HL-60/S4 (cell line): Measurements from ENCODE around the gene TMC1.
"Not testable (repeated sequence)": the region's sequence is repeated elsewhere in the genome, so short reads cannot be mapped to it uniquely, and the experiment has no call there.

Source experiments
- in situ Hi-C: fragments of 300-500 bp; cut with MboI; formaldehyde crosslinking; loops from 2 replicates; pipeline ENCODE4 v1.14.3; 2022; ENCODE audit warnings: low sequenced_read_pairs

The TMC1 gene

DNA sequence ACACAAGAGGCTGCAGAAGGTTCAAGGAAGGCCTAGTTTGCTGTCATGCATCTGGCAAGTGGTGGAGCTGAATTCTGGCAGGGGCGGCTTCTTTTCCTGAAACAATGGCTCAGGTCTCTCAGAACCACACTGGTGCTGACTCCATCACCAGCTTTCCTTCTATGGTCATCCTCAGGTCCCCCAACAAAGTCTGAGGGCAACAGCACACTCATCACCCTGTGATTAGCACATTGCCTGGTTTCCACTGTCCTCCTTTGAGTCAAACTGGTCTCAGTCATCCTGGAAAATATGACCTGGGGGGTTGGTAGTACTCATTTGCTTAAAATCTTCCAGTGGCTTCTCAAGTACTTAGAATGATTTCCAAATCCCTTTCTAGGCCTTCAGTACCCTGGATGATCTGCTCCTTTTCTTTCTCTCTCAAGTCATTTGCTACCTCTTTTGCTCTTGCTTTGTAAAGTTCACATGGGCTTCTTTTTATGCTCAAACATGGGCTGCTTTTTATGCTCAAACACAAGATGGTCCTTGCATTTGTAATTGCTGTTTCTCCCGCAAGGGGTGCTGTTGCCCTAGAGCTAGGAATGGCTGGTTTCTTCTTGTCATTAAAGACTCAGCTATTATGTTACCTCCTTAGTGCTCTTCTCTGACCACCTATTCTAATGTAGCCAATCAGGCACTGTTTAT, 286.5 kb downstream of the TMC1 start:
- in situ Hi-C loops = loop anchor here (25.0 kb wide), 1 partner anchor 771 kb away; no protein-coding TSS in a partner anchor

DNA sequence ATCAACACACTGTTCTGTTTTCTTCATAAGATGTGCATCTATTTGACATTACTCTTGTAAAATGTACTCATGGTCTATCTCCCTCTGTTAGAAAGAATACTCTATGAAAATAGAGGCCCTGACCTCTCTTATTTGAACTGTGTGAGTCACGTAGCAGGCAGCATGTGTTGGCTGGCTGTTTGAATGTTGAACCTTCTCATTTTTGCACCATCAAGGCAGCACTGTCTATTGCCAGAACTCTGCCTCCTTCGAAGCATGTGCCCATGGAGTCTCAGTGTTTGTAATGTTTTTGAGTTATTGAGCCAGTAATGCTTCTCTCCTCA, 287.0 kb downstream of the TMC1 start:
- in situ Hi-C loops = loop anchor here (25.0 kb wide), 1 partner anchor 771 kb away; no protein-coding TSS in a partner anchor

DNA sequence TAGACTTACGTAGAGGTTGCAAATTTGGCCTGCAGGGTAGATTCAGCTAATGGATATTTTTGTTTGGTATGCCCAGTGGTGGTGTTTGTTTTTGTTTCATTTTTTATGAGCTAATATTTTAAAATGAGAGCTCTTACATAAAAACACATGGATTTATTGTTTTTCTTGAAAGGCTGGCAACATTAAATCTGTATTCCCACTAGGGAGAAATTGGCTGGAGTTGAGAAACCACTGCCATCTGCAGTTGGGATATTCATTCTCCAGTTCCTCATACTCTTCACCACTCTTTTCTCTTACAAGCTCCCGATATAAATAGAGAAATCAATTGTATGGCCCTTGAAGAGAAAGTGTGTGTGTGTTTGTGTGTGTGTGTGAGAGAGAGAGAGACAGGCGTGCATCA, 288.2 kb downstream of the TMC1 start:
- in situ Hi-C loops = loop anchor here (25.0 kb wide), 1 partner anchor 772 kb away; no protein-coding TSS in a partner anchor

DNA sequence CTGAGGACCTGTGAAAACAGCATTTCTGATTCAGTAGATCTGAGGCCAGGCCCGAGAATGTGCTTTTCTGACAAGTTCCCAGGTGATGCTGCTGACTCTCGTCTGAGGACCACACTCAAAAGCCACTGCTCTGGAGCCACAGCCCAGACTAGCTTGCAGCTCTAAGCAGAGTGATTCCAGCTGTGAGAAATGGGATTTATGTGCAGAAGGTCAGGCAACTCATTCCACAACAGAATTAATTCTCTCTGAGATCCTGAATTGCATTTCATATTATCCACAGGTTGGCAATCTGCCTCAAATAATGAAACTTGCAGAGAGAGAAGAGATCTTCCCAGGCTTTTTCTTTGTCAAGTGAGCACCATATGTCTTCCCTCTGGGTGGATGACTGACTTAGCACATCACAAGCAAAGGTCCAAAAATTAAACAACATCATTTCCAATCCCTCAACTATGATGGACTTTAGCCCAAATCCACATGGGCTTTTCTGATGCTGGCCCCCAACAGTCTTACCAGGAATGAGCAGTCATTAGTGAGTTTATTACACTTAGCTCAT, 291.2 kb downstream of the TMC1 start:
- in situ Hi-C loops = loop anchor here (25.0 kb wide), 1 partner anchor 775 kb away; no protein-coding TSS in a partner anchor

DNA sequence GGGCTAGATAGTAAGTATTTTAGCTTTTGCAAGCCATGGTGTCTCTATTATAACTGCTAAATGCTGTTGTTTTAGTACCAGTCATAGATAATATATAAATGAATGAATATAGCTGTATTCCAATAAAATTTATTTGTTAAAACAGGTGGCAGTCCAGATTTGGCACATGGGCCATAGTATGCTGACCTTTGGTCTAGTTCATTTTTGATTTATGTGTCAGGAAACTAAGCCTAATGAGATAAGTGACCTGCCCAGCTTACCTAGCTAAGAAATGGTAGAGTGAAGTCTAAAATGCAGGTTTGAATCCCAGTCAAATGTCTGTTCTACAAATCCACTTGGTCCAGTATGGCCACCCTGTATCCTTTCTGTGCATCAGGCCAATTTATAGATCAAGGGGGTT, 292.1 kb downstream of the TMC1 start:
- in situ Hi-C loops = loop anchor here (25.0 kb wide), 1 partner anchor 776 kb away; no protein-coding TSS in a partner anchor

DNA sequence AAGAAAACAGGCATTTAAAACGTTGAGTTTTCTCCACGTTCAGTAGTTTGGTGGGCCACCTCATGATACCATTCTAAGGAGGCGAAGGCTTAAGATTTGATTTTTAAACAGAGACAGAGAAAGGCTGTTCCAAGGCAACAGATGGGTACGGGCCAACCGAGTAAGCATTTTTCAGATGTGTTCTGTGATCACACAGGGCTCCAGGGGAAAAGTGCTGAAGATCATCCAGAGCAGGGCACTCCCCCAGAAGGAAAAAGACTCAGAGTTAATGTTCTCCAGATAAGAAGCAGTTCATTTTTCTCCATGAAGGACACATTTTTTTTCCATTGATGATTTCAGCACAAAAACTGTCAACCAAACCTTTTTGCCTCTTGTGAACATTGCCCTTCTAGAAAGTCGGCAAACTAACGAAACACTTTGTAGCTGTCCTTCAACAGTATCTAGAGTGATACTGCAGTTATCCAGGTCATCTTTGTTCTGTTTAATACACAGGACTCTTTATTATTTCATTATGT, 292.7 kb downstream of the TMC1 start:
- in situ Hi-C loops = loop anchor here (25.0 kb wide), 1 partner anchor 777 kb away; no protein-coding TSS in a partner anchor

DNA sequence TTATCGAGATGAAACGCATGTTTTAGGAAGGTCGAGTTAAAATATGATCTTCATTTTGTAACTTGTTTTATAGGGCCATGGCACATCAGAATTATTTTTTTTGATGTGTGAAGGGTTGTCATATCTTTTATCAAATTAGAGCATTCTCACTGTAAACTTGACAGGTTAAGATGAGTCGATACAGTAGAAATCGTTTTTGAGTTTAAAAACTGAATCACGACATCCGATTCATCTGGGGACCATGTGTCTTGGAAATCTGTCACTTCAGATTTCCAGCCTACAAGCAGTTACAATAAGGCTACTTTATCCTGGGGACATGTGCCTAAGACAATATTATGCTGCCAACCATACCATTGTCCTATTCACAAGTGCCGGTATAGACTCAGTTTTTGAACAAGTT, 295.3 kb downstream of the TMC1 start:
- in situ Hi-C loops = loop anchor here (25.0 kb wide), 1 partner anchor 779 kb away; no protein-coding TSS in a partner anchor

DNA sequence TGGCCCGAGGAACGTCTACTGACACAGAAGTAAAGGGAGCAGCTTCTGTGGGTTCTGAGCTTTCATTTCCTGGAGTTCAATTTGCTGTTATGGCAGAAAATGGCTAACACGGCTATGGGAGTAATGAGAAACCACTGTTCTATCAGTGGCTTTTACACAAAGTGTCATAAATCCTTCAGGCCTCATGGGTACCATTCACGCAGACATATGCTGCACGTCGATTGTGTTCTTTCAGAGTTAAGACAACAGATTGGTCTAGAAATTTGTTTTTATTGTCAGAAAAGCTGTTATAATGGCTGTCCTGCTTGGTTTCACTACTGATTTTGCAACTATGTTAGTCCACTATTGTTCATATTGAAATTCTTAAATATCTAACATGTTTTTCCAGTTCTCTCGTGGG, 296.0 kb downstream of the TMC1 start:
- in situ Hi-C loops = loop anchor here (25.0 kb wide), 1 partner anchor 780 kb away; no protein-coding TSS in a partner anchor

DNA sequence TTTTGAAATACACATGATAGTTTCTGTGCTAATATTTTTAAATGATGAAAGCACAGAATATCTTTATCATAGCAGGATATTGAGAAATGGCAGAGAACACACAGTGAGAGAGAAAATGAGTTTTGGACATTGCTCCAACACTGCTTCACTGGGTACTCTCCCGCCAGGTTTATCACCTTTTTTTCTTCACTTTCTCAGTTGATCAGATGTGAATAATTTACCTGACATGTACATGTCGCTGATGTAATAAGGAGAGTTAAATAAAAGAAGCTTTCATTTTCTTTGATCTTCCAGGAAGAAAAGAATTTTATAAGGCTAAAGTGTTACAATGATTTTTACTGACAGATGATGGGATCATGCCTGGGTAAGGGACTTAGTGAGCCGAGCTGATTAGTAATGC, 297.0 kb downstream of the TMC1 start:
- in situ Hi-C loops = loop anchor here (25.0 kb wide), 1 partner anchor 781 kb away; no protein-coding TSS in a partner anchor

DNA sequence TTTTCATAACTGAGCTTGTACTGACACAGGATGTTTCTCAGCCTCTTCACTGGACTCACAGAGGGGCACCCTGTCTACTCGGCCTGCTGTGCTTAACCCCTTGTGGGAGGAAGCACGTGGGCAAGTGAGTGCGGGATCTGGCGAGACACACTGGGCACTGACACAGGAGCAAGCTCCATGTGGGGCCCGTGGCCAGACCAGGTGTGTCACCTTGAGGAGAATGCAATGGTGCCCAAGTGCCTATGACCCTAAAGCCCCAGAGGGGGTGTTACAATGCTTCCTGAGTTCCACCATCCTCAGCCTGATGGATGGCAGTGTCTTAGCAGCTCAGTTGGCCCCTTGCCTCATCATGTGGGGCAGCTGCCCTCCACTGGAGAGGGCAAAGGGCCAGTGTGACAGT, 302.6 kb downstream of the TMC1 start:
- in situ Hi-C loops = loop anchor here (10.0 to 25.0 kb wide), 2 partner anchors 549 to 787 kb away; no protein-coding TSS in a partner anchor

DNA sequence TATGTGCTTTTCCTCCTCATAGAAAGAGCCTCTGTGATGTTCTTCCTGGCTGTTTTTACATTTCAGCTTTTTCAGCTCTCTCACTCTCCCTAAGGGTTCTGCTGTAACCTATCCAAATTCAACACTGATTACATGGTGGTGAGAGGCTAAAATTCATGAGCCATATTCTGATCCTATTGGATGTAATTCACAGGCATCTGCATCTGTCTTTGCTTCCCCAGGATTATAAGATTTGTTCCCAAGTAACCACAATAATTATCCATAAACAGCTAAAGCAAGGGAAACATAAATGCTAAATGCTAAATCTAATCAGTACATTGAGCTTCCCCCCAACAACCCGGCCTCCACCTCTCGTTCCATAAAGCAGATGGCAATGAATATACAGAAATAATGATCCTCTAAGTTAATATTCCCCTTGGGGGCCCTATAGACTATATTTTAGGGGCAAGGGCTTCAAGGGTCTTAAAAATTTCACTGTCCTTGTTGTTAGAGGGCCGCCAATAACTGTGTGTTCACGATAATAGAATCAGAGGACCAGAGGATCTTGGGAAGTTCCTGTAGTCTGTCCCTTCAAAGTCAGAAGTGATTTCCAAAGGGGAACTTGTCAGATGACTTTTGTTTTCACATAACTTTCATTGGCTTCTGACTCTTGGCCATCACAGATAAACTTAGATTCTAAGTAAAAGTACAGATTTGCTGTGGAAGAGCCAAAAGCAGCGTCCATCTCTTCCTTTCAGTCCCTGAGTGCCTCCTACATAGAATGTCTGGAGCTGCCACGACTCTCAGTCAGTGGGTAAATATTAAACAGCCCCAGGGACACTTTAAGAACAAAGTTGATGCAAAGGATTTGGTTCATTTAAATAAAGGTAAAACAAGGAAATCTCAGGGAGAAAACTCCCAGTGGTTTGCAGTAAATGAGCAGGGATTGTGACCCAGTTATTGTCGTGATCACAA, 305.9 kb downstream of the TMC1 start:
- in situ Hi-C loops = loop anchor here (10.0 kb wide), 1 partner anchor 552 kb away; no protein-coding TSS in a partner anchor

DNA sequence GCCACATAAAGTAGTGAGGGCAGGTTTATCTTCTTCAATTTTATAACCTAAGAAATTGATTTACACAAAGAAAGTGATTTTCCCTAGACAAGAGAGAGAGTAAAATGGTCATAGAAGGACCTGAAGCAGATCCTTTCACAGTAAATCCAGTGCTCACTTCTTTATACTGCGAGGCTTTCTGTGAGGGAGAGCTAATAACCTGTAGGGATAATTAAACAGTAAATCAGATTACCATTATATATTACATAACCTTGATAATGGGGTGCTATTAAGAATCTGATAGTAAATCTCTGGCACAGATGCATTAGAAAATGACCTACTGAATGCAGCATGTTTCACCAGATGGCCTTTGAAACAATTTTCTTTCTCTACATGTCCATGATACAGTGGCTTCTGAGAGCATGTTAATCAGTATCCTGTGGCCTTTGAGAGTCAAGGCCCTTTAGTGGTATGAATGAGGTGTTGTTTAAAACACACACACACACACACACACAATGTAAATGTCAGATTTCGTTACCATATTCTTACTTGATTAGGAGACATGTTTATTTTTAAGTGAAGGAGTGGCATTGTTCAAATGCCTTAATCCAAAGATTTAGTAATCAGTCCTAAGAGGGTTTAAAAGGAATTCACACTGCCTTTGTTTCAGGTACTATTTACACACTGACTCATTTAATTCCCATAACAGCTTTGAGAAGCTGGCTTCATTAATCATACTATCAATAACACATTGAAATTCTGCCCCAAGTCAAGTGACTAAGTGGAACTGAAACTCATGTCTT, 306.7 kb downstream of the TMC1 start:
- in situ Hi-C loops = loop anchor here (10.0 kb wide), 1 partner anchor 553 kb away; no protein-coding TSS in a partner anchor

DNA sequence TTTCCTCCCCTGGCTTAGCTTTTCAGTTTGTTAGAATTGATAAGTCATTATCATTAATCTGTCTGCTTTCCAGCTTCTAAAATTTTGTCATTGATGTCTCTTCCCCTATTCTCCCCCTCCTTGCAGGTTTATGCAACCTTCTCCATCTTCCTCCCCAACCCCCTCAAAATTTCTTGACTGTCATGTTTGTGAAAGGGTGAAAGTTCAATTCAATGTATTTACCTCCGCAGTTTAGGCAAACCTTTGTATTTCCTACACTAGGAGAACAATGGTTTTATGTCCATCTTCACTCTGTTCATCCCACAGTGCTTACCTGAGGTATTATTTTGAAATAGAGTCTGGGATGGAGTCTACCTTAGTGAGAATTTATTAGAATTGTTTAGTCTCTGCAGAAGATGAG, 313.6 kb downstream of the TMC1 start:
- in situ Hi-C loops = no loop called here

DNA sequence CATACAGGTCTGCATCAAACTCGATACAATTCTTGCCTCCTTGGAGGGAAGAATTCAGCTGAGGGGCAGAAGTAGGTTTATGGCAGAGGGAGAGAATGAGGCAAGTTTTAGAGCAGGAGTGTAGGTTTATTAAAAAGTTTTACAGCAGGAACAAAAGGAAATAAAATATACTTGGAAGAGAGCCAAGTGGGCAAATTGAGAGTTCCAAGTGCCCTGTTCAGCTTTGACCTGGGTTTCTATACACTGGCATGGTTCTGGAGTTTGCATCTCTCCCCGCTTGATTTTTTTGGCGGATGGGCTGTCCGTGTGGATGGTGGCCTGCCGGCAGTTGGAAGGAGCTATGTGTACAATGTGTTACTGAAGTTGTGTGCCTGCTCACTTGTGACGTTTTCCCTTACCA, 315.4 kb downstream of the TMC1 start:
- in situ Hi-C loops = no loop called here

DNA sequence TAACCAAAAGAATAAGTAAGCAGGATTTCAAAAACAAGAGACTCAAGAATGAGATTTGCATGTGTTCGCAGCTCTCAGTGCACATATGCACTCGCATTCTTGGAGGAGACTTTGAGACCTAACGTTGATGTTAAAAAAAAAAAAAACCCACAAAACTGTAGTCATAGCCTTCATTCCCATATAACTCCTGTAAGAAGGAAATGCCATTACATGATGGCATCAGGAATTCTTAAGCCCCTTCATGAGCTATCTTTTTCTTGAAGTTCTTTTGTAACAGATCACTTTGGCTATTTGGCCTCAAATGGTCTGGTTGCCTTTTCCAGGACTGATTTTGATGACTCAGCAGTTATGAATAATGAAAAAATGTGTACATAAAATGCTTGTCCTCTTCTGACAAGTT, 317.7 kb downstream of the TMC1 start:
- in situ Hi-C loops = no loop called here

DNA sequence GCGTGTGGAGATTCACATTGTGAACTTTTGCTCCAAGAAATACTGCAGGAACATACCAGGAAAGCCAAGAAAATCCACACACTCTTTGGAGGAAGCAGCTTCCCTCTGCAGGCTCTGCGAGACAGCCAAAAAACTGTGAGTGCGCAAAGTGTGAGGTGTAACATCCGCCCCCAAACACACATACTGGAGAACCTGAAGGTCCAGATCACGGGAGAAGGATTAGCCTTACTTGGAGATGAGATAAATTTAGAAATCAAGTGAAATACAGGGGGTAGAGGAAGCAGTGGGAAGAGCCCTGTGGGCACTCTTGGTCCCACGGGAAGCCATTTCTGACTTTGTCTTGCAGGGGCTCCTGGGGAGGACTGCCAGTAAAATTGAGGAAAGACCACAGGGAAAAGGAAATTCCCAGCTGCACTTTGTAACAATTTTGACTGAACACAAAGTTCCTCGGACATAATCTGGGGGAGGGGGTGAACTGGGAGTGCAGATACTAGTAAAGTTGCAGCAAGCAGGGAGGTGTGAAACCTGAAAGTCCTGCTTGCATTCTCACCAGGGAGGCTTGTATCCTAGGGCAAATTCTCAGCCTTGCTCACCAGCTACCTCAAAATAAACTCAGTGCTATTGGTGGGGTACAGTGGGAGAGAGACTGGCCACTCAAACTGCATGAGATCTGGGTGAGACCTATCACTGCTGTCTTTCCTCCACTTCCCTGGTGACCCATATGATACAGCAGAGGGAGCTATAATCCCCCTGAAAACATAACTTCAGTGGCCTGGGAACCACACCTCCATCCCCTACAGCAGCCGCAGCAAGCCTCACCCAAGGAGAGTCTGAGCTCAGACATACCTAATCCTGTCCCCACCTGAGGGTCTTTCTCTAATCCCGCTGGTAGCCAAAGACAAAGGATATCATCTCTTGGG, 322.4 kb downstream of the TMC1 start:
- in situ Hi-C loops = no loop called here

DNA sequence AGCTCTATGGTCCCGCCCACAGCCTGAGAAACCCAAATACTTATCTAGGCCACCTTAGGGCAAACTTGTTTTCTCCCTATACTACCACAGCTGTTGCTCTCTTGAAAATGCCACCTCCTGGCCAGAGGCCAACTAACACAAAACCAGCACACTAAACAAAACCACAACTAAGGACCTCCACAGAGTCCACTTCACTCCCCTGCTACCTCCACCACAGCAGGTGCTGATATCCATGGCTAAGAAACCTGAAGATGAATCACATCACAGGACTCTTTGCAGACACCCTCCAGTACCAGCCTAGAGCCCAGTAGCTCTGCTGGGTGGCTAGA, 323.0 kb downstream of the TMC1 start:
- in situ Hi-C loops = no loop called here

DNA sequence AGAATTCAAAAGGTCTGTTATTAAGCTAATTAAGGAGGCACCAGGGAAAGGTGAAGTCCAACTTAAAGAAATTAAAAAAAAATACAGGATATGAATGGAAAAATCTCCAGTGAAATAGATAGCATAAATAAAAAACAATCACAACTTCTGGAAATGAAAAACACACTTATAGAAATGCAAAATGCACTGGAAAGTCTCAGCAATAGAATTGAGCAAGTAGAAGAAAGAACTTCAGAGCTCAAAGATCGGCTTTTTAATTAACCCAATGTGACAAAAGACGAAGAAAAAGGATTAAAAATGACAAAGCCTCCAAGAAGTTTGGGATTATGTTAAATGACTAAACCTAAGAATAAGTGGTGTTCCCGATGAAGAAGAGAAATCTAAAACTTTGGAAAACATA, 323.6 kb downstream of the TMC1 start:
- in situ Hi-C loops = not testable (repeated sequence)

DNA sequence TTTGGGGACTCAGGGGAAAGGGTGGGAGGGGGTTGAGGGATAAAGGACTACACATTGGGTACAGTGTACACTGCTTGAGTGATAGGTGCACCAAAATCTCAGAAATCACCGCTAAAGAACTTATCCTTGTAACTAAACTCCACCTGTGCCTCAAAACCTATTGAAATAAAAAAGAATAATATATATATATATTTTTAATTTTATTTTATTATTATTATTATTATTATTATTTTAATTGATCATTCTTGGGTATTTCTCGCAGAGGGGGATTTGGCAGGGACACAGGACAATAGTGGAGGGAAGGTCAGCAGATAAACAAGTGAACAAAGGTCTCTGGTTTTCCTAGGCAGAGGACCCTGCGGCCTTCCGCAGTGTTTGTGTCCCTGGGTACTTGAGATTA, 328.8 kb downstream of the TMC1 start:
- in situ Hi-C loops = loop anchor here (25.0 kb wide), 2 partner anchors 187 to 337 kb away; no protein-coding TSS in a partner anchor
